Neural cell (in vitro differentiated cells): ENCODE measurements around the gene NAB2.

ENCODE experiments used
- EZH2 ChIP-seq: fragments of 200-600, 300-800 bp; shearing (Covaris generic), sonication (generic); IDR thresholded peaks from 2 replicates; pipeline ENCODE4 v1.6.1; 2014; ENCODE audit warnings: antibody characterized with exemption, low read length, borderline replicate concordance, mild to moderate bottlenecking; ENCODE audit not compliant: insufficient read depth, poor library complexity, severe bottlenecking
- TAF1 ChIP-seq: IDR thresholded peaks from 2 replicates; pipeline ENCODE4 v1.6.1; 2012; ENCODE audit warnings: low read depth
- TF ChIP-seq, protein P1 (sequence below): fragments of 450-650 bp; IDR thresholded peaks from 2 replicates; pipeline ENCODE4 v1.5.1; 2014; ENCODE audit warnings: antibody characterized with exemption, mild to moderate bottlenecking, moderate library complexity; ENCODE audit not compliant: poor library complexity, severe bottlenecking

DNA sequence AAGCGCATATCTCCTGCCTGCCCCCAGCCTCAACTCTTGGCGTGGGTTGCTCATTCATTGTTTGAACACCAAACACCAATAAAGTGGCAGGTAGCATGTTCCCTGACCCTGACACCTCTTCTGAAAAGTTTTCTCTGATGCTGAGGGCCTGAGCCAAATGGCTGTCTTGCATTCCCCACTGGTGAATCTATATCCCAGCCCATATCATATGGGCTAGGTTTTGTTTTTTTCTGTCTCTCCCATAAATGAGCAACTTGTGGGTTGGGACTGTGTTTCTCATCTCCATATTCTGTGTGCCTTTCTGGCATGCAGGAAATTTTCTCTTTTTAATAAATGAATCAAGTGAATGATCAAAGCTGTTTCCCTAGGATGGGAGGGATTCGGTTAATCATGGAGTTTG lies 44.0 kb upstream of the NAB2 start:
- TF ChIP-seq, protein P1, sequence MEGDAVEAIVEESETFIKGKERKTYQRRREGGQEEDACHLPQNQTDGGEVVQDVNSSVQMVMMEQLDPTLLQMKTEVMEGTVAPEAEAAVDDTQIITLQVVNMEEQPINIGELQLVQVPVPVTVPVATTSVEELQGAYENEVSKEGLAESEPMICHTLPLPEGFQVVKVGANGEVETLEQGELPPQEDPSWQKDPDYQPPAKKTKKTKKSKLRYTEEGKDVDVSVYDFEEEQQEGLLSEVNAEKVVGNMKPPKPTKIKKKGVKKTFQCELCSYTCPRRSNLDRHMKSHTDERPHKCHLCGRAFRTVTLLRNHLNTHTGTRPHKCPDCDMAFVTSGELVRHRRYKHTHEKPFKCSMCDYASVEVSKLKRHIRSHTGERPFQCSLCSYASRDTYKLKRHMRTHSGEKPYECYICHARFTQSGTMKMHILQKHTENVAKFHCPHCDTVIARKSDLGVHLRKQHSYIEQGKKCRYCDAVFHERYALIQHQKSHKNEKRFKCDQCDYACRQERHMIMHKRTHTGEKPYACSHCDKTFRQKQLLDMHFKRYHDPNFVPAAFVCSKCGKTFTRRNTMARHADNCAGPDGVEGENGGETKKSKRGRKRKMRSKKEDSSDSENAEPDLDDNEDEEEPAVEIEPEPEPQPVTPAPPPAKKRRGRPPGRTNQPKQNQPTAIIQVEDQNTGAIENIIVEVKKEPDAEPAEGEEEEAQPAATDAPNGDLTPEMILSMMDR, result no peak
- no peak for TF ChIP-seq TAF1
- no peak for TF ChIP-seq EZH2
